ENCODE results near the gene AP1G1.

DNA sequence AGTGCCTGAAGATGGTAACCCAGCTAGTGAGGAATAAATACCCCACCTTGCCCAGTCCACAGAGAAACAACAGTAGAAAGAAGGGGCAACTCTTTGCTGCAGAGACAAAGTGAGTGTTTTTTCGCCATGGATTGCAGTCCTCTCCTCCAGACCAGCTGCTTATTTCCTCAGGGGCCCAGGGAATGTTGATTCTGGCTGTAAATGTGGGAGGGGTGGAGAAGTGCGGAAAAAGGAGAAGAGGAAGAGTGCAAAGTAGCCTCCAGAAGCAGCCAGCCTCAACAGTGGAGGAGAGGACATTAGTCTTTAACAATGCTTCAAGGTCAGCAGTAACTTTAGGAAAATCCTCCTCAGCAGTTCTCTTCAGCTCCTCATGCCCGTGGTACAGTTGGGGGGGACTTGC, 76.0 kb downstream of the AP1G1 start:
- TF ChIP-seq, protein P1, sequence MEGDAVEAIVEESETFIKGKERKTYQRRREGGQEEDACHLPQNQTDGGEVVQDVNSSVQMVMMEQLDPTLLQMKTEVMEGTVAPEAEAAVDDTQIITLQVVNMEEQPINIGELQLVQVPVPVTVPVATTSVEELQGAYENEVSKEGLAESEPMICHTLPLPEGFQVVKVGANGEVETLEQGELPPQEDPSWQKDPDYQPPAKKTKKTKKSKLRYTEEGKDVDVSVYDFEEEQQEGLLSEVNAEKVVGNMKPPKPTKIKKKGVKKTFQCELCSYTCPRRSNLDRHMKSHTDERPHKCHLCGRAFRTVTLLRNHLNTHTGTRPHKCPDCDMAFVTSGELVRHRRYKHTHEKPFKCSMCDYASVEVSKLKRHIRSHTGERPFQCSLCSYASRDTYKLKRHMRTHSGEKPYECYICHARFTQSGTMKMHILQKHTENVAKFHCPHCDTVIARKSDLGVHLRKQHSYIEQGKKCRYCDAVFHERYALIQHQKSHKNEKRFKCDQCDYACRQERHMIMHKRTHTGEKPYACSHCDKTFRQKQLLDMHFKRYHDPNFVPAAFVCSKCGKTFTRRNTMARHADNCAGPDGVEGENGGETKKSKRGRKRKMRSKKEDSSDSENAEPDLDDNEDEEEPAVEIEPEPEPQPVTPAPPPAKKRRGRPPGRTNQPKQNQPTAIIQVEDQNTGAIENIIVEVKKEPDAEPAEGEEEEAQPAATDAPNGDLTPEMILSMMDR (IDR thresholded peaks at IDR 0.05) = no peak
- TF ChIP-seq EP300 (IDR thresholded peaks at IDR 0.05) (no peak), POLR2A (IDR thresholded peaks at IDR 0.05) (no peak)

Data from suprapubic skin (tissue), 3 donors.